ENCODE measurements around the gene KCNG1.

KCNG1 gene, protein sequence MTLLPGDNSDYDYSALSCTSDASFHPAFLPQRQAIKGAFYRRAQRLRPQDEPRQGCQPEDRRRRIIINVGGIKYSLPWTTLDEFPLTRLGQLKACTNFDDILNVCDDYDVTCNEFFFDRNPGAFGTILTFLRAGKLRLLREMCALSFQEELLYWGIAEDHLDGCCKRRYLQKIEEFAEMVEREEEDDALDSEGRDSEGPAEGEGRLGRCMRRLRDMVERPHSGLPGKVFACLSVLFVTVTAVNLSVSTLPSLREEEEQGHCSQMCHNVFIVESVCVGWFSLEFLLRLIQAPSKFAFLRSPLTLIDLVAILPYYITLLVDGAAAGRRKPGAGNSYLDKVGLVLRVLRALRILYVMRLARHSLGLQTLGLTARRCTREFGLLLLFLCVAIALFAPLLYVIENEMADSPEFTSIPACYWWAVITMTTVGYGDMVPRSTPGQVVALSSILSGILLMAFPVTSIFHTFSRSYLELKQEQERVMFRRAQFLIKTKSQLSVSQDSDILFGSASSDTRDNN

DNA sequence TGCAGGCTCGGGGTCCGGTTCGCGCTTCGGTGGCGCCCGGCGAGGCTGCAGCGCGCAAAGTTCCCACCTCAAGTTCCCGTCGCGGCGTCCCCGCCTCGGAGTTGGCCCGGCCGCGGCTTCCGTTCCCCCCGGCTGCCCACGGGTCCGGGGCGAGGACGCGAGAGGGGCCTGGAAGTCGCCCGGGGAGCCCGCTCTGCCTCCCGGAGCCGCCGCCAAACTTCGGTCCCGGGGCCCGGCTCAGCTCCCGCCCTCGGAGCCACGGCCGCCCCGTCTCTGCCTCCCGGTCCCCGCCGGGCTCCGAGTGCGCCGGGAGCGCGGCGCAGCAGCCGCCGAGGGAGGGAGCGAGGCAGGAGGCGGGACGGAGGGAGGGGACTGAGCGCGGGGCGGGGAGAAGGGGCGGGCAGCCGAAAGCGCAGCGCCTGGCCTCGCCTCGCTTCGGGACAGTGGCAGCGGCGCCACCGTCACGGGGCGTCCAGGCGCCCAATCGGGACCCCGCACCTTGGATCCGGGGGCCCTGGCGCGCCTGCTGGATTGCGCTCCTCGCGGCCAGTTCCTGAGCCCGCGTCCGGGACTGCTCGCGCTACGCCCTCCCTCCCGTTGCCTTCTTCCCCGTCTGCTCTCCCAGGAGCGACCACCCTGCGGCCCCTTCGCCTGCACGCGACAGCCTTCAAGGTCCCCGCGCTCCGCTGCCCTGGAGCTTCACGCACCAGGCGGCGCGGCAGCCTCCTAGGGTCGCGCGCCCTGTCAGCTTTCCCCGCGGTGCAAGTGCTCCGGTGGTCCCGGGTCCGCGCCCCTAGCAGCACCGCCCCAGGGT is at the start of gene KCNG1:
KCNG1 (minus strand) TSS at position 305 of the 814 bp plus-strand sequence. CDS start 12,769 bp downstream, outside the sequence.
- peak within 1 kb of the TSS; percentile 67 for H3K4me3 ChIP-seq (ENCODE audit: low read depth, low read length)
- peak; percentile 73 for DNase-seq (ENCODE audit: low read depth)
- TF ChIP-seq, protein P1, sequence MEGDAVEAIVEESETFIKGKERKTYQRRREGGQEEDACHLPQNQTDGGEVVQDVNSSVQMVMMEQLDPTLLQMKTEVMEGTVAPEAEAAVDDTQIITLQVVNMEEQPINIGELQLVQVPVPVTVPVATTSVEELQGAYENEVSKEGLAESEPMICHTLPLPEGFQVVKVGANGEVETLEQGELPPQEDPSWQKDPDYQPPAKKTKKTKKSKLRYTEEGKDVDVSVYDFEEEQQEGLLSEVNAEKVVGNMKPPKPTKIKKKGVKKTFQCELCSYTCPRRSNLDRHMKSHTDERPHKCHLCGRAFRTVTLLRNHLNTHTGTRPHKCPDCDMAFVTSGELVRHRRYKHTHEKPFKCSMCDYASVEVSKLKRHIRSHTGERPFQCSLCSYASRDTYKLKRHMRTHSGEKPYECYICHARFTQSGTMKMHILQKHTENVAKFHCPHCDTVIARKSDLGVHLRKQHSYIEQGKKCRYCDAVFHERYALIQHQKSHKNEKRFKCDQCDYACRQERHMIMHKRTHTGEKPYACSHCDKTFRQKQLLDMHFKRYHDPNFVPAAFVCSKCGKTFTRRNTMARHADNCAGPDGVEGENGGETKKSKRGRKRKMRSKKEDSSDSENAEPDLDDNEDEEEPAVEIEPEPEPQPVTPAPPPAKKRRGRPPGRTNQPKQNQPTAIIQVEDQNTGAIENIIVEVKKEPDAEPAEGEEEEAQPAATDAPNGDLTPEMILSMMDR (conservative IDR thresholded peaks at IDR 0.05; ENCODE audit: low read depth, low read length): no peak

DNA sequence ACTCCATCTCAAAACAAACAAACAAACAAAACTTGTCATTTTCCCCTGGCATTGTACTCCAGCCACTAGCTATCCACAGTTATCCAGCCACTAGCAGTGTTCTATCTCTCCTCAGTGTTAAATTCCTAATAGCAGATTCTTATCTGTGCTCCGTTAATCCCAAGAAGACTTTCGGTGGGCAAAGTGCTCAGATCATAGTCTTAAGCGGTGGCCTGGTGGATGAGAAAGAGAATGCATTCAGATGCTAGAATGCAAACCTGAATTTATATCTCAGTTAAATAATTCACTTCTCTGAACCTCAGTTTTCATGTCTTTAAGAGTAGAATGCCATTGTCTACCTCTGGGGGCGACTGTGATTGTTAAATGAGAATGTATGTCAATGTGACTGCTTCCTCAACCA is 47.7 kb upstream of the KCNG1 start:
- TF ChIP-seq, protein P1 (conservative IDR thresholded peaks at IDR 0.05; ENCODE audit: low read depth, low read length): no peak
- no peak overlapping the region for H3K4me3 ChIP-seq (ENCODE audit: low read depth, low read length)

DNA sequence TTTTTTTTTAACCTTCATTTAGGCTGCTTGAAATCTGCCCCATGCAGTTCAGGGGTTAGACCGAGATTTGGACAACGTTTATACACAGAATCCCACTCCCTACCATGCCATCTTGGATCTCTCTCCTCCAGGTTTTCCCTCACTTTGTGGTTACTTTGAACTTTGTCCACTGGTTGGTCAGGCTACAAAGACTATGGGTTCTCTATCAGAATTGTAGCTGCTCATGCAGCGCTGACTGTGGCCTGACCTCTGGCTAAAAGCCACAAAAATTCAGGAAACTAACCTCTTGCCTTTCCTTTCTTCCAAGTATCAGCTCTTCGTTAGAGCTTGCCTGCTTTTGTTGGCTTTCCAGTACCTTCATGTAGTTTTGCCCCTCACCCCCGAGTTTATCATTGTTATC is 44.9 kb upstream of the KCNG1 start:
- DNase-seq (ENCODE audit: low read depth): peak; percentile 35
- H3K4me3 ChIP-seq (ENCODE audit: low read depth, low read length): no peak overlapping the region
- TF ChIP-seq, protein P1 (conservative IDR thresholded peaks at IDR 0.05; ENCODE audit: low read depth, low read length): no peak

More for the DNA sequence above, 47.7 kb upstream of the KCNG1 start:
- no peak for DNase-seq (ENCODE audit: low read depth)

DNA sequence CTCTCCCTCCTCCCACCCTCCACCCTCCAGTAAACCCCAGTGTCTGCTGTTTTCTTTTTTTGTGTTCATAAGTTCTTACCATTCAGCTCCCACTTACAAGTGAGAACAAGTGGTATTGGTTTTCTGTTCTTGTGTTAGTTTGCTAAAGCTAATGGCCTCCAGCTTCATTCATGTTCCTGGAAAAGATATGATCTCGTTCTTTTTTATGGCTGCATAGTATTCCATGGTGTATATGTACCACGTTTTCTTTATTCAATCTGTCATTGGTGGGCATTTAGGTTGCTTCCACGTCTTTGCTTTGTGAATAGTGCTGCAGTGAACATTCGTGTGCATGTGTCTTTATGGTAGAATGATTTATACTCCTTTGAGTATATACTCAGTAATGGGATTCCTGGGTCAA is 42.7 kb upstream of the KCNG1 start:
- DNase-seq (ENCODE audit: low read depth): no peak
- TF ChIP-seq, protein P1 (conservative IDR thresholded peaks at IDR 0.05; ENCODE audit: low read depth, low read length): no peak
- no peak overlapping the region for H3K4me3 ChIP-seq (ENCODE audit: low read depth, low read length)

DNA sequence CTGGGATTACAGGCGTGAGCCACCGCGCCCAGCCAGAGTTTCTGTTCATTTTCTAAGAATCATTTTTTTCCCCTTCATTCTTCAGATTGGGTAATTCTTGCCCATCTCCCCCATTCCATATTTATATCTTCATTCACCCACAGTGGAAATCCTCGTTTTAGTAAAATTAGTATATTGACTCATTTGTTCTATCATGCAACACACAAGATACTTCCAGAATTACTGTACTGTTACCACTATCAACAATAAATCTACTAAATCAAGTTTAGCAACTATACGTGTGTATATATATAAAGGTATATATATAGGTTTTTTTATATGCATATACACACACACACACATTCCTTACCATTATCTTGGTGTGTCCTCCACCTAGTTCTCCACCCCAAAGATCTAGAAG is 41.2 kb upstream of the KCNG1 start:
- no peak for DNase-seq (ENCODE audit: low read depth)
- H3K4me3 ChIP-seq (ENCODE audit: low read depth, low read length): no peak overlapping the region
- TF ChIP-seq, protein P1 (conservative IDR thresholded peaks at IDR 0.05; ENCODE audit: low read depth, low read length): no peak

DNA sequence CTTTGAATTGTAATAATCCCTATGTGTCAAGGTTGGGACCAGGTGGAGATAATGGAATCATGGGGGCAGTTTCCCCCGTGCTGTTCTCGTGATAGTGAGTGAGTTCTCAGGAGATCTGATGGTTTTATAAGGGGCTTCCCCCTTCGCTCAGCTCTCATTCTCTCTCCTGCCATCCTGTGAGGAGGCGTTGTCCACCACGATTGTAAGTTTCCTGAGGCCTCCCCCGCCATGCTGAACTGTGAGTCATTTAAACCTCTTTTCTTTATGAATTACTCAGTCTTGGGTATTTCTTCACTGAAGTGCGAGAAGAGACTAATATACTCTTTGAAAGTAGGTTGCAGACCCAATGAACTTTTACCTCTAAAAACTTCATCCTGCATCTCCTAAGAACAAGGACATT is 39.2 kb upstream of the KCNG1 start:
- TF ChIP-seq, protein P1 (conservative IDR thresholded peaks at IDR 0.05; ENCODE audit: low read depth, low read length): no peak
- no peak overlapping the region for H3K4me3 ChIP-seq (ENCODE audit: low read depth, low read length)
- DNase-seq (ENCODE audit: low read depth): peak; percentile 10
